Neuron (in vitro differentiated cells): ENCODE measurements around the gene PSME1.

Experiments
- H2AFZ ChIP-seq: one replicate; pipeline ENCODE4 v1.6.1; 2013; ENCODE audit warnings: low read depth, mild to moderate bottlenecking, inconsistent platforms, low read length, moderate library complexity
- H3K27me3 ChIP-seq: one replicate; pipeline ENCODE4 v1.6.1; 2013; ENCODE audit warnings: low read length; ENCODE audit not compliant: insufficient read depth
- H3K36me3 ChIP-seq: one replicate; pipeline ENCODE4 v1.6.1; 2013; ENCODE audit warnings: low read length; ENCODE audit not compliant: insufficient read depth
- H3K4me1 ChIP-seq: one replicate; pipeline ENCODE4 v1.6.1; 2013; ENCODE audit warnings: low read length; ENCODE audit not compliant: insufficient read depth
- H3K4me3 ChIP-seq: 2 replicates; pipeline ENCODE4 v1.5.1; 2013; ENCODE audit warnings: mild to moderate bottlenecking, low read length, moderate library complexity
- H3K9me3 ChIP-seq: one replicate; pipeline ENCODE4 v1.6.1; 2013; ENCODE audit warnings: low read length

PSME1 gene

GRCh38 chr14:24138396-24139271 is 2.6 kb downstream of the PSME1 start:
- H3K4me3 ChIP-seq = no peak overlapping the region
- H3K4me1 ChIP-seq = peaks cover 18% of the 10 kb centered on the region
- no peak overlapping the region for H2AFZ ChIP-seq

DNA sequence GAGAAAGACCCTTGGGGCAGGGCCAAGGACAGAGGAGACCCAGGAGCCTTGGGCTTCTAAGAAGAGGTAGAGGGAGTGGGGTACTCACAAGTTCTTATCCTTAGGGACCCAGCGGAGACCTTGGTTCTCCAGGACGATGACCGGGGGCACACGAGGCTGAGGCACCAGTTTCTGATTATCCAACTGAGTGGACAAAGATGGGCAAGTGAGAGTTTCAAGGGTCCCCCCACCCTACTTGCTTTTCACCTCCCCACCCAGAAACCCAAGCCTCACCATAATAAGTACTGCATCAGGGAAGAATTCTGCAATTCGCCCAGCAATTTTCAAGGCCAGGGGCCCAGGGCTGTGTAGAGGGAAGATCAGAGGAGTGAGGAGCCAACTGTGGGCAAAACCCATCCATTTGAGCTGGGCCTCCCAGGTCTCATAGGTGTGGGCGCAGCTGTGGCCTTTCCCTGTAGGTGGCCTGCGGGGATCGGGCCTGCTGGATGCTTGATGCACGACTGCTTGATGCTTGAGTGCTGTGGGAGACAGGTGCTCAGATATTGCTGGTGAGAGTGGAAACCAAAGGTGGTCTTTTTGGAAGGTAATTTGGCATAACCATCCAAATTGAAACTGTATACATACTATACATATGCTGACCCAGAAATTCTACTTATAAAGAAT is 3.4 kb downstream of the PSME1 start:
- peak overlapping the region; percentile 63 for H3K4me3 ChIP-seq
- no peak overlapping the region for H2AFZ ChIP-seq
- no peaks in the 10 kb centered on the region for H3K27me3 ChIP-seq
- peaks cover 18% of the 10 kb centered on the region for H3K4me1 ChIP-seq
- H3K36me3 ChIP-seq = peaks cover 29% of the 10 kb centered on the region
- no peaks in the 10 kb centered on the region for H3K9me3 ChIP-seq

More at GRCh38 chr14:24138396-24139271, 2.6 kb downstream of the PSME1 start:
- peaks cover 22% of the 10 kb centered on the region for H3K36me3 ChIP-seq
- H3K9me3 ChIP-seq = no peaks in the 10 kb centered on the region
- H3K27me3 ChIP-seq = no peaks in the 10 kb centered on the region

GRCh38 chr14:24141097-24141880 is 5.3 kb downstream of the PSME1 start, which contains the start of gene EMC9:
EMC9 (minus strand) TSS chr14:24141591; CDS start chr14:24141304, 287 bp downstream.
- peak within 1 kb of the TSS; percentile 1 for H2AFZ ChIP-seq
- H3K9me3 ChIP-seq = no peaks in the 10 kb centered on the region
- H3K4me1 ChIP-seq = peaks cover 28% of the 10 kb centered on the region
- H3K27me3 ChIP-seq = no peaks in the 10 kb centered on the region
- peaks cover 34% of the 10 kb centered on the region for H3K36me3 ChIP-seq
- H3K4me3 ChIP-seq = peak within 1 kb of the TSS; percentile 63

- no peaks in the 10 kb centered on the region for H3K27me3 ChIP-seq
- no peak overlapping the region for H2AFZ ChIP-seq
- no peak overlapping the region for H3K4me3 ChIP-seq
- H3K4me1 ChIP-seq = peaks cover 30% of the 10 kb centered on the region
- H3K9me3 ChIP-seq = no peaks in the 10 kb centered on the region
- peaks cover 28% of the 10 kb centered on the region for H3K36me3 ChIP-seq
Observed at GRCh38 chr14:24143511-24143910, 7.5 kb downstream of the PSME1 start.

GRCh38 chr14:24144451-24144850 is 8.5 kb downstream of the PSME1 start:
- Histone ChIP-seq H3K27me3 (no peaks in the 10 kb centered on the region), H3K4me1 (peaks cover 30% of the 10 kb centered on the region), H3K4me3 (no peak overlapping the region), H2AFZ (no peak overlapping the region), H3K36me3 (peaks cover 26% of the 10 kb centered on the region), H3K9me3 (no peaks in the 10 kb centered on the region)

DNA sequence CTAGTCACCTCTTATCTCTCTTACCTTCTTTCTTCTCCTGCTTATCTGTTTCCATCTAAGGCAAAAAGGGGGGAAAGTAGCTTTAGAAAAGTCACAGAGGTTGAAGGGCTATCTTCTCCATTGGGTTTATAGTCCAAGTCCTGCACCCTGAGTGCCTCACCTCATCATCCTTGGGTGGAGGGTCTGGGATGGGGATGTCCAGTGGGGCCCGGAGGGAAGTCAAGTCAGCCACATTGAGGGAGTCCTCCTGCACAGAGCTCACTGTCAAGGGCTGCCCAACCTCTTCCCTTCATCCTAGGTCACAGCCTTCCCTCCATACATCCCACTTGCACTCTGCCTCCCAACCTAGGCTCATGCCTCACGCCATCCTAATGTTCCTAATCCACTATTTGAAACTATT is 9.2 kb downstream of the PSME1 start:
- Histone ChIP-seq H3K27me3 (no peaks in the 10 kb centered on the region), H3K4me1 (peaks cover 25% of the 10 kb centered on the region), H3K4me3 (peak overlapping the region; percentile 66), H3K36me3 (peaks cover 31% of the 10 kb centered on the region), H2AFZ (no peak overlapping the region), H3K9me3 (no peaks in the 10 kb centered on the region)

GRCh38 chr14:24145690-24146452 is 9.9 kb downstream of the PSME1 start:
- Histone ChIP-seq H3K9me3 (no peaks in the 10 kb centered on the region), H2AFZ (no peak overlapping the region), H3K4me3 (peak overlapping the region; percentile 66), H3K36me3 (peaks cover 37% of the 10 kb centered on the region), H3K27me3 (no peaks in the 10 kb centered on the region), H3K4me1 (peaks cover 25% of the 10 kb centered on the region)

- Histone ChIP-seq H3K9me3 (no peaks in the 10 kb centered on the region), H3K36me3 (peaks cover 44% of the 10 kb centered on the region), H3K4me1 (peaks cover 25% of the 10 kb centered on the region), H3K27me3 (no peaks in the 10 kb centered on the region), H2AFZ (peak within 1 kb of the TSS; percentile 56), H3K4me3 (peak within 1 kb of the TSS; percentile 66)
Observed at GRCh38 chr14:24146453-24146977, 10.5 kb downstream of the PSME1 start, which contains the start of gene PSME2. PSME2 (minus strand) TSS chr14:24146610; CDS start chr14:24146581, 29 bp downstream.

DNA sequence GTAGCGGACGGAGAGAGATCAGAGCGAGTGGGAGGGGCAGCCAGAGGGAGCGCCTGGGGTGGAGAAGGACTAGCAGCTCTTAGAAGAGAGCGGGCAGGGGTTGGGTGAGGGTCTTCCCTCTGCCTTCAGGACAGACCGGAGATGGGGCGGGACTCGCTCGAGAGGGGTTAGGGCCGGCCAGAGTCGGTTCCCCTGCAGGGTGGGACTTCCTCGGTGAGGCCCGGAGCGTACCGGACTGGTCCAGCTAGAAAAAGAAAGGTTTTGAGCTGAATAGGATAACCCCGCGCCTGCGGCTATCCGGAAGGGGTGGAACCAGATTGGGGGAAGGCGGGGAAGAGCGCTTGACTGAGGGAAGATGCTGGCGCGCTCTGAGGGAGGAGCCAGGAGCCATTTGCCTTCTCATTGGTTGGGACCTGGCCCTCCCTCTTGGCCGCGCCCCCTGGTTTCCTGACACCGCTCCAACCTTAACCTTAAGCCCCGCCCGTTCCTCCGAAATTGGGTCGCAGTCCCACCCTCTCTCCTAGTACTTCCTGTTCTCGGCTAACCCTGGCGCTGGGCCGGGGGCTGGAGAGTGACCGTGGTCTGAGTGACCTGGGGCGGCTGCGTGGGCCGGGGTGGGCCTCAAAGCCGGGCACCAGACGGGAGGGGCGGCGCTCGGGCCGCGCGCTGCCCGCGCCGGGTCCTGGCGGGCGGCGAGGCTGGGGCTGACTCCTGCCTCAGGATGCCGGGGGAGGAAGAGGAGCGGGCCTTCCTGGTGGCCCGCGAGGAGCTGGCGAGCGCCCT is 11.2 kb downstream of the PSME1 start, which contains the start of gene RNF31:
Gene RNF31, plus strand, starts transcription at position 521 of the 783 bp plus-strand sequence. Its CDS starts 201 bp downstream, at position 722.
- no peaks in the 10 kb centered on the region for H3K27me3 ChIP-seq
- H3K36me3 ChIP-seq = peaks cover 50% of the 10 kb centered on the region
- H3K9me3 ChIP-seq = no peaks in the 10 kb centered on the region
- peaks cover 23% of the 10 kb centered on the region for H3K4me1 ChIP-seq
- peak within 1 kb of the TSS; percentile 66 for H3K4me3 ChIP-seq
- H2AFZ ChIP-seq = peak within 1 kb of the TSS; percentile 56

DNA sequence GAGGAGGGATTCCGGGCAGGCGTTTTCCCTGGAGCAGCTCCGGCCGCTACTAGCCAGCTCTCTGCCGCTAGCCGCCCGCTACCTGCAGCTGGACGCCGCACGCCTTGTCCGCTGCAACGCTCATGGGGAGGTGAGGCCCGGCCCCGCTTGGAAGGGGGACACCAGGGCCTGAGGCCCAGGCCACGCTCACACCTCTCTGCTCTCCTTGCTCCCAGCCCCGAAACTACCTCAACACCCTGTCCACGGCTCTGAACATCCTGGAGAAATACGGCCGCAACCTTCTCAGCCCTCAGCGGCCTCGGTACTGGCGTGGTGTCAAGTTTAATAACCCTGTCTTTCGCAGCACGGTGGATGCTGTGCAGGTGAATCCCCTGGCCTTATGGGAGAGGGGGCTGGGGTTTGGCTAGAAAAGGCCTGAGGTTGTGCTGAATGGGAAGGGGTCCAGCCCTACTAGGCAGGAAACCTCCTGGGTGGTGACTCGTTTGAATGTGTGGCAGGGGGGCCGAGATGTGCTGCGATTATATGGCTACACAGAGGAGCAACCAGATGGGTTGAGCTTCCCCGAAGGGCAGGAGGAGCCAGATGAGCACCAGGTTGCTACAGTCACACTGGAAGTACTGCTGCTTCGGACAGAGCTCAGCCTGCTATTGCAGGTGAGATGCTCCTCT is 11.9 kb downstream of the PSME1 start:
- Histone ChIP-seq H3K4me3 (peak overlapping the region; percentile 66), H3K36me3 (peaks cover 55% of the 10 kb centered on the region), H3K27me3 (no peaks in the 10 kb centered on the region), H3K4me1 (peaks cover 22% of the 10 kb centered on the region), H3K9me3 (no peaks in the 10 kb centered on the region), H2AFZ (peak overlapping the region; percentile 56)

DNA sequence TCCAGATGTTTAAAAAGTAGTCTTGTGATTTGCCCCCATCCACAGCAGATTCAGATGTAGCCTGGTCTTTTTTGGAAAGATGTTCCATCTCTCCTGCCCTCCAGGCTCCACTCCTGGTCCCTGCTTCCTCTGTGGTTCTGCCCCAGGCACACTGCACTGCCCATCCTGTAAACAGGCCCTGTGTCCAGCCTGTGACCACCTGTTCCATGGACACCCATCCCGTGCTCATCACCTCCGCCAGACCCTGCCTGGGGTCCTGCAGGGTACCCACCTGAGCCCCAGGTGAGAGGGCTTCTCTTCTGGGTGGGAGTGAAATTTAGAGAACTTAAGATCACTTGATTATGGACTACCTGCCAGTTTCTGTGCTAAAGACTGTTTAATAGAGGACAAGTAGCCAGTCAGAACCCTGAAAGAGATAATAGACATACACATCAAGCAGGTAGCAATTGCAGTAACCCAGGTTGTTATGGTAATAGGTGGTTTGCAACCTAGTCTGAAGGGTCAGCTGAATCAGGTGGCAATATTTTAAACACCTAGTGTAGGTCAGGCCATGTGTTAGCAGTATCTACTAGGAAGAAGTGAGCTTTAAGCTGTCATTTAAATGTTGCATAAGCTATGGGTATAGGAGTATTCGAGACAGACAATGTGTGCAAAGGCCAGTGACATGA is 13.4 kb downstream of the PSME1 start:
- Histone ChIP-seq H3K4me3 (no peak overlapping the region), H3K36me3 (peaks cover 46% of the 10 kb centered on the region), H3K4me1 (peaks cover 22% of the 10 kb centered on the region), H3K27me3 (no peaks in the 10 kb centered on the region), H2AFZ (no peak overlapping the region), H3K9me3 (no peaks in the 10 kb centered on the region)
